Stimulated activated CD4-positive, alpha-beta T cell treated with anti-CD3 and anti-CD28 coated beads, TNF-alpha, amount 100 ng/mL, for 4 hours (primary cell): ENCODE data around the gene PPP2R2C.

Experiments
- DNase-seq, 3 experiments: peaks; one replicate each; pipeline ENCODE4 v3.0.0-alpha.2; 2020; ENCODE audit warnings: low read depth in 3 of 3

Gene PPP2R2C

GRCh38 chr4:6383009-6383404 lies 89.4 kb downstream of the PPP2R2C start:
- no peak for DNase-seq

GRCh38 chr4:6381571-6382123 lies 90.8 kb downstream of the PPP2R2C start:
- DNase-seq, result no peak

- no peak for DNase-seq
These were observed 91.5 kb downstream of the PPP2R2C start for GRCh38 chr4:6380746-6381410.

GRCh38 chr4:6379767-6380745 lies 92.4 kb downstream of the PPP2R2C start:
- no peak for DNase-seq

- no peak for DNase-seq
These were observed 93.6 kb downstream of the PPP2R2C start for GRCh38 chr4:6378493-6379445.

- no peak for DNase-seq
These were observed 94.6 kb downstream of the PPP2R2C start for GRCh38 chr4:6377626-6378492.

GRCh38 chr4:6375620-6376295 lies 96.7 kb downstream of the PPP2R2C start:
- DNase-seq, result no peak

- no peak for DNase-seq
These were observed 97.8 kb downstream of the PPP2R2C start for GRCh38 chr4:6374575-6374974.

GRCh38 chr4:6373541-6374410 lies 98.6 kb downstream of the PPP2R2C start:
- no peak for DNase-seq

GRCh38 chr4:6372649-6373525 lies 99.5 kb downstream of the PPP2R2C start:
- no peak for DNase-seq

- no peak for DNase-seq
These were observed 100.6 kb downstream of the PPP2R2C start for GRCh38 chr4:6371812-6372211.

GRCh38 chr4:6371271-6371670 lies 101.1 kb downstream of the PPP2R2C start:
- DNase-seq, result no peak

GRCh38 chr4:6369924-6370645 lies 102.3 kb downstream of the PPP2R2C start:
- DNase-seq, result no peak

GRCh38 chr4:6369511-6369910 lies 102.9 kb downstream of the PPP2R2C start:
- no peak for DNase-seq

- no peak for DNase-seq
These were observed 103.4 kb downstream of the PPP2R2C start for GRCh38 chr4:6369035-6369434.

- no peak for DNase-seq
These were observed 103.8 kb downstream of the PPP2R2C start for GRCh38 chr4:6368601-6369000.

GRCh38 chr4:6368096-6368495 lies 104.3 kb downstream of the PPP2R2C start:
- DNase-seq, result no peak
